ENCODE measurements around the gene CHN2.
"Not testable (repeated sequence)": the region's sequence is repeated elsewhere in the genome, so short reads cannot be mapped to it uniquely, and the experiment has no call there.

Gene CHN2

GRCh38 chr7:29510028-29510427, 315.5 kb downstream of the CHN2 start:
- no peak for DNase-seq

- DNase-seq = no peak
Measured at GRCh38 chr7:29511337-29511736, 316.8 kb downstream of the CHN2 start.

GRCh38 chr7:29511851-29512250, 317.3 kb downstream of the CHN2 start:
- DNase-seq = no peak

- no peak for DNase-seq
Measured at GRCh38 chr7:29516491-29516890, 321.9 kb downstream of the CHN2 start.

GRCh38 chr7:29518616-29519015, 324.0 kb downstream of the CHN2 start:
- DNase-seq = no peak

GRCh38 chr7:29523728-29524127, 329.2 kb downstream of the CHN2 start:
- no peak for DNase-seq

GRCh38 chr7:29527505-29528108, 333.0 kb downstream of the CHN2 start:
- DNase-seq = peak in 1 of 3 donors; percentile 1

- not testable (repeated sequence) for DNase-seq
Measured at GRCh38 chr7:29528526-29528925, 334.0 kb downstream of the CHN2 start.

All from suppressor macrophage treated with lipopolysaccharide for 1 hour (primary cell).